CD14-positive monocyte (primary cell): ENCODE measurements around the gene ACAD10. TPM values are rescaled to one million over a fixed set of nuclear protein-coding genes. Genes with fewer than 3 reads are reported as not detected.

ENCODE experiments used
- DNase-seq, 3 donors: peaks; one replicate each; pipeline ENCODE4 v3.0.0-alpha.2; 2011 to 2022
- H2AFZ ChIP-seq: 2 replicates; pipeline ENCODE4 v1.6.0; 2012; ENCODE audit warnings: mild to moderate bottlenecking, low read depth, low read length, inconsistent platforms; ENCODE audit not compliant: insufficient read depth, poor library complexity, severe bottlenecking
- H3K27ac ChIP-seq, 2 donors: 1 replicate in 1 of 2; 2 replicates in 1 of 2; pipeline ENCODE4 v1.5.1; 2012 to 2013; ENCODE audit warnings: low read length in 2 of 2, control low read depth in 1 of 2, inconsistent platforms in 1 of 2, low read depth in 1 of 2, mild to moderate bottlenecking in 1 of 2
- H3K27me3 ChIP-seq, 2 donors: one replicate each; pipeline versions ENCODE4 v1.6.0 to v1.6.1; 2011 to 2013; ENCODE audit warnings: low read length in 2 of 2; ENCODE audit not compliant: control insufficient read depth in 2 of 2, insufficient read depth in 2 of 2
- H3K36me3 ChIP-seq, 2 donors: replicated peaks in 1 of 2; 1 replicate in 1 of 2; 2 replicates in 1 of 2; pipeline versions ENCODE4 v1.5.1 to v1.6.1; 2012 to 2013; ENCODE audit warnings: low read length in 2 of 2, control low read depth in 1 of 2, inconsistent platforms in 1 of 2, mild to moderate bottlenecking in 1 of 2; ENCODE audit not compliant: insufficient read depth in 2 of 2, control insufficient read depth in 1 of 2
- H3K4me1 ChIP-seq, 2 donors: 1 replicate in 1 of 2; 2 replicates in 1 of 2; pipeline versions ENCODE4 v1.5.1 to v1.6.1; 2012 to 2013; ENCODE audit warnings: low read length in 2 of 2, control low read depth in 1 of 2, inconsistent platforms in 1 of 2, mild to moderate bottlenecking in 1 of 2, moderate library complexity in 1 of 2; ENCODE audit not compliant: insufficient read depth in 2 of 2, control insufficient read depth in 1 of 2
- H3K4me2 ChIP-seq: replicated peaks from 2 replicates; pipeline ENCODE3; 2012; ENCODE audit warnings: low read length, moderate library complexity, mild to moderate bottlenecking; ENCODE audit not compliant: poor library complexity, severe bottlenecking; ENCODE audit errors: extremely low read depth
- H3K4me3 ChIP-seq, 3 experiments: fragments of 200-600 bp in 1 of 3; sonication (generic) in 1 of 3; replicated peaks in 1 of 3; 1 replicate in 2 of 3; 2 replicates in 1 of 3; pipeline ENCODE4 v1.5.1; 2011 to 2013; ENCODE audit warnings: low read length in 3 of 3, mild to moderate bottlenecking in 3 of 3, control low read depth in 2 of 3, low read depth in 2 of 3, inconsistent platforms in 1 of 3, moderate library complexity in 1 of 3
- H3K79me2 ChIP-seq: 2 replicates; pipeline ENCODE4 v1.6.0; 2012; ENCODE audit warnings: mild to moderate bottlenecking, control low read depth, inconsistent platforms, low read length, moderate library complexity; ENCODE audit not compliant: insufficient read depth
- H3K9ac ChIP-seq: 2 replicates; pipeline ENCODE4 v1.6.0; 2017; ENCODE audit warnings: low read length, mild to moderate bottlenecking; ENCODE audit not compliant: insufficient read depth, poor library complexity, severe bottlenecking
- H3K9me3 ChIP-seq, 2 donors: replicated peaks in 1 of 2; 1 replicate in 1 of 2; 2 replicates in 1 of 2; pipeline versions ENCODE4 v1.5.1 to v1.6.1; 2012 to 2013; ENCODE audit warnings: low read length in 2 of 2, control low read depth in 1 of 2; ENCODE audit not compliant: control insufficient read depth in 1 of 2, insufficient read depth in 1 of 2
- H4K20me1 ChIP-seq: 2 replicates; pipeline ENCODE4 v1.6.0; 2012; ENCODE audit warnings: mild to moderate bottlenecking, low read length, control low read depth, moderate library complexity; ENCODE audit not compliant: insufficient read depth
- H3K27ac Mint-ChIP-seq, 7 donors: one replicate each; pipeline ENCODE4 v1.8.0; 2020; ENCODE audit warnings: mild to moderate bottlenecking in 7 of 7, mixed read lengths in 7 of 7, moderate library complexity in 6 of 7, inconsistent platforms in 2 of 7
- H3K27me3 Mint-ChIP-seq, 3 donors: one replicate each; pipeline ENCODE4 v1.8.0; 2021 to 2022; ENCODE audit warnings: low read depth in 3 of 3, mild to moderate bottlenecking in 3 of 3, mixed read lengths in 3 of 3, moderate library complexity in 3 of 3, inconsistent platforms in 1 of 3
- H3K36me3 Mint-ChIP-seq, 2 donors: one replicate each; pipeline ENCODE4 v1.8.0; 2020; ENCODE audit warnings: mixed read lengths in 2 of 2, inconsistent platforms in 1 of 2, mild to moderate bottlenecking in 1 of 2
- H3K4me1 Mint-ChIP-seq: one replicate; pipeline ENCODE4 v1.8.0; 2020; ENCODE audit warnings: mild to moderate bottlenecking, mixed read lengths
- H3K4me3 Mint-ChIP-seq, 2 donors: one replicate each; pipeline ENCODE4 v1.8.0; 2020; ENCODE audit warnings: mild to moderate bottlenecking in 2 of 2, mixed read lengths in 2 of 2, moderate library complexity in 1 of 2
- H3K9me3 Mint-ChIP-seq, 7 donors: one replicate each; pipeline ENCODE4 v1.8.0; 2020 to 2022; ENCODE audit warnings: mixed read lengths in 7 of 7, mild to moderate bottlenecking in 6 of 7, moderate library complexity in 6 of 7, inconsistent platforms in 2 of 7
- WGBS: methylation state at CpG from one replicate; pipeline ENCODE4 v1.1.5; 2013; ENCODE audit warnings: missing lambda C conversion rate; ENCODE audit not compliant: insufficient coverage; 5-methylcytosine and 5-hydroxymethylcytosine counted together
- intact Hi-C, 2 donors: fragments of 100-400 bp; cut with micrococcal nuclease; formaldehyde crosslinking; loops; one replicate each; pipeline versions ENCODE4 v1.15.0 to v1.15.1; 2023
- polyA plus RNA-seq, 3 donors: library from polyadenylated mRNA; depleted of rRNA in 1 of 3; unstranded in 2 of 3; stranded (reverse) in 1 of 3; fragments of 300-500 nt in 2 of 3; fragments of >200 nt in 1 of 3; fragmentation: Illumina TruSeq in 2 of 3; gene quantifications; 1 replicate in 2 of 3; 2 replicates in 1 of 3; pipeline ENCODE4 v1.2.3, GENCODE V29; 2012 to 2021
- TF ChIP-seq, protein P1 (sequence below): fragments of 200-600 bp; IDR thresholded peaks from one replicate; pipeline ENCODE4 v1.8.0; 2022; ENCODE audit warnings: antibody characterized with exemption, mild to moderate bottlenecking

ACAD10 gene
- polyA plus RNA-seq, 3 donors = 9.4 to 34.3 (median 10.1) TPM

DNA sequence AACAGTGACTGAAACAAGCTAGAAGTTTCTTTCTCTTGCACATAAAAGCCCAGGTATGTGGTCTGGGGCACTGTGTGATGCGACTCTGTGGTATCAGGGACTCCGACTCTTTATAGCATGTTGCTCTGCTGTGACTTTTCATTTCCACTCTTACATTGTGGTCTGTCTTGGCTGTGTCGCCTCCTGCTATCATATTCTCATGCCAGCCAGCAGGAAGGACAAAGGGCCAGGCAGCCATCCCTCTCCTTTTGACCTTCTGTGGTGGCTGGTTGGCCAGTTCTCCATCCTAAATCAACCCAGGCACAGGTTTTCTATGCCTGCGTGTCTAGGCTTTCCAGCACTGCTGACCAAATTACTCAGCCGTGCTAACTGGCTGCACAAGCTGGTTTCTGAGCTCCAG is 8.0 kb downstream of the ACAD10 start:
- H3K27ac ChIP-seq = no peak overlapping the region
- intact Hi-C loops = no loop called here
- Mint-ChIP-seq H3K4me1 (no peaks in the 10 kb centered on the region), H3K27me3 (peaks cover 0 to 2% (median 0%) of the 10 kb centered on the region in 3 donors), H3K27ac (peak overlapping the region in 2 of 7 donors; percentile 34 to 70), H3K9me3 (no peaks in the 10 kb centered on the region), H3K4me3 (no peak overlapping the region), H3K36me3 (peaks cover 64 to 88% of the 10 kb centered on the region in 2 donors)
- H3K79me2 ChIP-seq = peaks cover under 1% of the 10 kb centered on the region
- no peak overlapping the region for H2AFZ ChIP-seq
- no peak overlapping the region for H3K4me2 ChIP-seq
- H4K20me1 ChIP-seq = no peaks in the 10 kb centered on the region
- 96% methylated on average over 5 of the region's 5 CpGs for WGBS
- peaks cover 55 to 79% of the 10 kb centered on the region in 2 donors for H3K36me3 ChIP-seq
- H3K27me3 ChIP-seq = no peaks in the 10 kb centered on the region
- no peak for DNase-seq
- no peaks in the 10 kb centered on the region for H3K9me3 ChIP-seq
- H3K4me3 ChIP-seq = no peak overlapping the region
- TF ChIP-seq, protein P1, sequence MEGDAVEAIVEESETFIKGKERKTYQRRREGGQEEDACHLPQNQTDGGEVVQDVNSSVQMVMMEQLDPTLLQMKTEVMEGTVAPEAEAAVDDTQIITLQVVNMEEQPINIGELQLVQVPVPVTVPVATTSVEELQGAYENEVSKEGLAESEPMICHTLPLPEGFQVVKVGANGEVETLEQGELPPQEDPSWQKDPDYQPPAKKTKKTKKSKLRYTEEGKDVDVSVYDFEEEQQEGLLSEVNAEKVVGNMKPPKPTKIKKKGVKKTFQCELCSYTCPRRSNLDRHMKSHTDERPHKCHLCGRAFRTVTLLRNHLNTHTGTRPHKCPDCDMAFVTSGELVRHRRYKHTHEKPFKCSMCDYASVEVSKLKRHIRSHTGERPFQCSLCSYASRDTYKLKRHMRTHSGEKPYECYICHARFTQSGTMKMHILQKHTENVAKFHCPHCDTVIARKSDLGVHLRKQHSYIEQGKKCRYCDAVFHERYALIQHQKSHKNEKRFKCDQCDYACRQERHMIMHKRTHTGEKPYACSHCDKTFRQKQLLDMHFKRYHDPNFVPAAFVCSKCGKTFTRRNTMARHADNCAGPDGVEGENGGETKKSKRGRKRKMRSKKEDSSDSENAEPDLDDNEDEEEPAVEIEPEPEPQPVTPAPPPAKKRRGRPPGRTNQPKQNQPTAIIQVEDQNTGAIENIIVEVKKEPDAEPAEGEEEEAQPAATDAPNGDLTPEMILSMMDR = no peak
- H3K4me1 ChIP-seq = no peaks in the 10 kb centered on the region
- no peak overlapping the region for H3K9ac ChIP-seq

DNA sequence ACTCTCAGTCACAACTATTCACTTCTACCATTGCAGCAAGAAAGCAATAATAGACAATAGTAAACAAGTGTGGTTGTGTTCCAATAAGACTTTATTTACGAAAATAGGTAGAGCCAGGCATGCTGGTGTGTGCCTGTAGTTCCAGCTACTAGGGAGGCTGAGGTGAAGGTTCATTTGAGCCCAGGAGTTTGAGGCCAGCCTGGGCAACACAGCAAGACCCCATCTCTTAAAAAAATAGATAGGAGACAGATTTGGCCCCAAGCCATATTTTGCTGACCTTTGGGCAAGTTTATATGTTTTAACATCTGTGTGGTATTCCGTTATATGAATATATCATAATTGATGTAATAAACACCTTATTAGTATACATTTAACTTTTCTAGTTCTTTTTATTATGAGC is 14.1 kb downstream of the ACAD10 start:
- intact Hi-C loops = no loop called here
- WGBS = 80% methylated on average over 1 of the region's 2 CpGs
- no peaks in the 10 kb centered on the region for H3K27me3 ChIP-seq

More for the DNA sequence above, 14.1 kb downstream of the ACAD10 start:
- H3K36me3 ChIP-seq = peaks cover 68 to 88% of the 10 kb centered on the region in 2 donors
- H3K27me3 Mint-ChIP-seq = no peaks in the 10 kb centered on the region
- no peak overlapping the region for H2AFZ ChIP-seq
- H3K9ac ChIP-seq = no peak overlapping the region
- no peaks in the 10 kb centered on the region for H3K4me1 ChIP-seq
- no peaks in the 10 kb centered on the region for H3K79me2 ChIP-seq
- TF ChIP-seq, protein P1 = no peak
- peaks cover 56 to 92% of the 10 kb centered on the region in 2 donors for H3K36me3 Mint-ChIP-seq
- H4K20me1 ChIP-seq = no peaks in the 10 kb centered on the region
- DNase-seq = no peak
- H3K27ac ChIP-seq = no peak overlapping the region
- no peak overlapping the region for H3K4me3 ChIP-seq
- H3K9me3 ChIP-seq = no peaks in the 10 kb centered on the region
- H3K27ac Mint-ChIP-seq = no peak overlapping the region
- no peaks in the 10 kb centered on the region for H3K9me3 Mint-ChIP-seq
- H3K4me2 ChIP-seq = no peak overlapping the region
- H3K4me1 Mint-ChIP-seq = no peaks in the 10 kb centered on the region
- no peak overlapping the region for H3K4me3 Mint-ChIP-seq
